HK-2 (cell line): ENCODE data around the gene NOP16.
A peak's percentile ranks its signal among the peaks of the same experiment; 100 is the strongest.

Experiments
- DNase-seq: peaks from one replicate; pipeline ENCODE4 v3.0.0-alpha.2; 2018; ENCODE audit not compliant: unreplicated experiment

The NOP16 gene

GRCh38 chr5:176386491-176386890 lies 1.9 kb downstream of the NOP16 start:
- no peak for DNase-seq

DNA sequence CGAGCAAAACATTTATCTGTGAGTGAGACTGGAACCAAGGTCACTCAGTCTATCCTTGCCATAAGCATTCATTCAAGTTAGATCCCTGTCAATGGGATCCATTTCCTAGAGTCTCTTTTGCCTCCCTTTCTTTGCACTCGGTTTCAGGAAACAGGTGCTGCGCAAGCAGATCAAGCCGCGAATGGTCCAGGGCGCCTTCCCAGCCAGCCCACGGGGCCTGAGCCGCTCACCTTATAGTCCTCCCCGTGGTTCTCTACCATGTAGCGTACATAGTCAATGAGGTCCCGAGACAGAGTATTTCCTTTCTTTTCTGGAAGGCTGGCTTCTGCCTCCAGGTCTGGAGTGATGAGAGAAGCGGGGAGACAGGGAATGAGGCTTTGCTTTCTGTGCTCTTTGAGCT lies 3.4 kb downstream of the NOP16 start:
- no peak for DNase-seq

GRCh38 chr5:176384366-176384930 lies 4.0 kb downstream of the NOP16 start:
- no peak for DNase-seq

DNA sequence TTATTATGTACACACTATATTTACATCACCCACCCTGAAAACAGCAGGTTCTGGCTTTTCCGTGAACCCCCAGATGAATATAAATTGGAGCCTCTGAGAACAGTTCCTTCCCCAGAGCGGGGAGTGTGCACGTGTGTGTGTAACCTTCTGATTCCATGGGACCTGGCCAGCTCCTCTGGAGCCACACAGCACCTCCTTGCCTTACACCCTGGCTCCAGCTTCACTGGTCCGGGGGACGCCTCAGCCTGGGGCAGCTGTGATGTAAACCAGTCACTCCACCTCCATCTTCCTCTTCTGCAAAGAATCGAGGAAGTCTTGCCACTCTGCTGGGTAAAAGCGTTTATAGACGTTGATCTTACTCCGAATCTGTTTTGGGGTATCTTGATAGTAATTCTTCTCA lies 4.4 kb downstream of the NOP16 start:
- no peak for DNase-seq

DNA sequence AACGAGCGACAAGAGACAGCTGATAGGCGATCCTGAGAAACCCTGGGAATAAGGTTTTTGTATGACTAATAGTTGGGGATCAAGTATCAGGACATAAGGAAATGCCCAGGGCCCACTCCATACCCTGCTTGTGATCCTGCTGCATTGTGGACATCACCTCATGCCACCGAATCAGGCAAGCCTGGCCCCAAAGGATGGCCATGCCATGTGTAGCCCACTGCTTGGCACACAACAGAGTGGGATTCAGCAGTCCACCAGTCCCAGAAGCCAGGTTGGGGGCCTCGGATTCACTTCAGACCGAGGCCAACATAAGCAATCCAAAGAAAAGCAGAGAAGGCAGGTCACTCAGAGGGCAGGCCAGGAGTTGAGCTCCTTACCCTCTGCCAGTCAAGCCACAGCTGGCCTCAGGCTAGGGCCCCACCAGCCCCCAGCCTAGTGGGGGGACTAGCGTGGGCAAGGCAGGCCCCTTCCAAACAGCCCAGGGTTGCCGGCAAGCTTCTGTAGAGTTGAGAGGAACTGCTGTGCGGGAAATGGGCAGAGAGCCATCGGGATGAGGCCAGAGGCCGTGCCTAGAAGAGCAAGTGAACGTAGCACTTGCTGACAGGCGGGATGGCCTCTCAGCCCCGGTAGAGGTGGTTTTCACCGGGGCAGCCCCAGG lies 5.0 kb downstream of the NOP16 start:
- DNase-seq: no peak

GRCh38 chr5:176382721-176383120 lies 5.7 kb downstream of the NOP16 start:
- no peak for DNase-seq

- DNase-seq: no peak
These were observed 6.4 kb downstream of the NOP16 start for GRCh38 chr5:176381979-176382378.

GRCh38 chr5:176381423-176381822 lies 7.0 kb downstream of the NOP16 start:
- no peak for DNase-seq

DNA sequence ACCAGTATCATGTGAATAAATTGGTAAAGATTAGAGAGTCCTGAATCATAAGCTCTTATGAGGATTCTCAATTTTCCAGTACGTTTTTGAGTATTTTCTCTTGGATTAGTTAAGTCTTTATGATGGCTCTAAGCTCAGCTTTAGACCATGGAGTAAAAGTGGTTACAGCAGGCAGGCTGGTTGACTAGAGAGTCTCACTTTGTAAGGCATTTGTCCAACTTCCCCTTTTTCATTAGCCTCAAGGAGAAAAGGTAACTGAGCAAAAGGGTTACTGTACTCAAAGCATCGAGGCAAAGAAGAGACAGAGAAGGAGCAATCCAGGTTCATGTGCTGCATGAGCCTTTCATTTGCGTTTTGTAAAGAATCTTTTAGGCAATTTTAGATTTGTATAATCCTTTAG lies 8.5 kb downstream of the NOP16 start:
- no peak for DNase-seq

GRCh38 chr5:176373100-176373818 lies 15.1 kb downstream of the NOP16 start:
- no peak for DNase-seq

DNA sequence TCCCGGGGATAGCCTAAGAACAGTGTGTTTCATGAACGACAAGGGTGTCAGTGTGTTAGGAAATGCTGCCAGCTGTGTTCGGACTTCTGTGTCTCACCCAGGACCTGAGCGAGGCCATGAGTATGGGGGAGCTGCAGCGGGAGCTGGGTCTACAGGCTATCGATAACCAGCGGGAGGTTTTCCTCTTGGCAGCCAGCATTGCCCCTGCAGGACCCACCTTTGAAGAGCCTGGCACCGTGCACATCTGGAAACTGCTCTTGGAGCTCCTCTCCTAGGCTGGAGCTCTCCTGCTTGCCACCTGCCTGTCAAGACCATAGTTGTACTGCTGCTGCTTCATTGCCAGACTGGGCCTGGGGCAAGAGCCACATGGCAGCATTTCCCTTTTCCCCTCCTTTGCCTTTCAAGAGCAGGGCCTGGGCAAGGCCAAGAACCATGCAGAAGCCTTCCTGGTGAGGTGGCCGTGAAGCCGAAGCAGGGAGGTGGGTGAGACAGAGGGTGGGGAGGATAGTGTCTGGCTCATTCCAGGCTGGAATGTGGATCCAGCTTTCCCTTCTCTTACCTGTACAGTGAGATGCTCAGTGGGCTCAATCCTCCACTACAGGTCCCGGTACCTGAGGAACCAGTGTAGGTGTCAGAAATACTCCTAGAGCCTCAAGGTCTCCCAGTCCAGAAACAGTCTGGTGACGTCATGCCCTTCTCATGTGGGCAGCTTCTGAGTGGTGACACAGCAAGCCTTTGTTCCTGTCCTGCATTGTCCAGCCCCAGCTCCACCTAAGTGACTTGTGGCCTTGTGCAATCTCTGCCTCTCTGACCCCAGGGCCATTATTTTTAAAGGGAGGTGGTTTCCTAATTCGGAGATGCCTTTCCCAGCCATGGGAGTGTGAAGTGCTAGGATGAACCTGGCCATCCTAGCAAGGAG lies 16.5 kb downstream of the NOP16 start:
- DNase-seq: no peak

DNA sequence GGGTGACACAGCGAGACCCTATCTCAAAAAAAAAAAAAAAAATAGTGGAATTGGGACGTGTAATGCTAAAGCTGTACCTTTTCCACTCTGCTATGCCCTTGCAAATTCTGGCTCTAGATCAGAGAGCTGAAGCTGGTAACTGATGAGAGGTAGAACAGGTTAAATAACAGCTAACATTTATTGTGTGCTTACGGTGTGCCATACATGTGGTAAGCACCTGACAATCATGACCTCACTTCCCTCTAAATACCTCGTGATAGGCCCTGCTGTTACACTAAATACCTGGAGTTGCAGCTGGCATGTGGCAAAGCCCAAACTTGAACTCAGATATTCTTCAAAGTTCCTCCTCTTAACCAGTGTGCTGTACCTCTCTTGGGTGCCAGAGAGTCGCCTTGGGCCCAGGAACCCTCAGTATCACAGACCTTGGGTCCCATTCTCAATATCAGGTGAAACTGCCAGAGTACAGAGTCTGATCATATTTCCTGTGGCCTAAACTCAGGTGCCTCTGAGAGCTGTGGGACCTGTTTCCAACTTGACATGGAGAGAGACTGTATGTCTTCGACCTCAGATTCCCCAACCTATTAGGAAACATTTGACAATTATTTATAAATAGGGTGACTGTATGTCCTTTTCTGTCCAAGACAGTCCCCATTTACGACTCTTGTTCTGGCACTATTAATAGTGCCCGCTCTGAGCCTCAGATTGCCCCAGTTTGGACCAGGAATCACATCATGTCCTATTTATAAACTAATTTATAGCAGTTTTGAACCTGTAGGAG lies 18.3 kb downstream of the NOP16 start:
- no peak for DNase-seq

DNA sequence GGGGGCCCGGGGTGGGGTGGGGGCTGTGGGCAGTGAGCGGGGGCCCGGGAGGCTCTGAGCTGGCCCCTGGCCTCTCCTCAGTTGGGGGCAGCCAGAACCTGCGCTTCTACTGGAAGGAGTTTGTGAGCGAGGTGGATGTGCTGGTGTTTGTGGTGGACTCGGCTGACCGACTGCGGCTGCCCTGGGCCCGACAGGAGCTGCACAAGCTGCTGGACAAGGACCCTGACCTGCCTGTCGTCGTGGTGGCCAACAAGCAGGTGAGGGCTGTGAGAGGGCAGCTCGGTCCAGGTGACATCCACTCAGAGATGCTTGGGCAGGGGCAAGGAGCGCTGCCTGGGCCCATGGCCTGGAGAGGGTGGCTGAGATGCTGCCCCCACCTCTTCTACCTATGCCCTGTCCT lies 19.7 kb downstream of the NOP16 start:
- no peak for DNase-seq

DNA sequence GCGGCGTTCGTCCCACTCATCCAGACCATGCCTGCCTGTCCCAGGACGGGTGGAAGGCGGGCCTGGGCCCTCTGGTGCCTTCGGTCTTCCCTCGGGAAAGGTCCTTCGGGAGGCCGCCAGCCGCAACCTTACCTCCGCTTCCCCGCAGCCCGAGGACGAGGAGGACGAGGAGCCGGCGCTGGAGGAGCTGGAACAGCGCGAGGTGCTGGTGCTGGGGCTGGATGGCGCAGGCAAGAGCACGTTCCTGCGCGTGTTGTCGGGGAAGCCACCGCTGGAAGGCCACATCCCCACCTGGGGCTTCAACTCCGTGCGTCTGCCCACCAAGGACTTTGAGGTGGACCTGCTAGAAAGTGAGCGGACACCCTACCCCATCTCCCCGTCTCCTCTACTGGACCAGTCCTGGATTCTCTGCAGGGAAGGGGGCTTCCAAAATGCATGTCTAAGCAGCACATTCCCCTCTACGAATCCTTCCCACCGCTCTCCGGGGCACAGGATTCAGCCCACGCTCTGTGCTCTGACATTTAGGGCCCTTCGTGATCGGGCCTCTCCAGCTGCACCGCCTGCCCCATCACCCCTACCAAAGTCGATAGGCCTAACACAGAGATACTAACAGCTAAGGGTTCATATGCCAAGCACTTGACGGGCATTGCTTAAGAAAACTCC lies 22.0 kb downstream of the NOP16 start:
- no peak for DNase-seq

DNA sequence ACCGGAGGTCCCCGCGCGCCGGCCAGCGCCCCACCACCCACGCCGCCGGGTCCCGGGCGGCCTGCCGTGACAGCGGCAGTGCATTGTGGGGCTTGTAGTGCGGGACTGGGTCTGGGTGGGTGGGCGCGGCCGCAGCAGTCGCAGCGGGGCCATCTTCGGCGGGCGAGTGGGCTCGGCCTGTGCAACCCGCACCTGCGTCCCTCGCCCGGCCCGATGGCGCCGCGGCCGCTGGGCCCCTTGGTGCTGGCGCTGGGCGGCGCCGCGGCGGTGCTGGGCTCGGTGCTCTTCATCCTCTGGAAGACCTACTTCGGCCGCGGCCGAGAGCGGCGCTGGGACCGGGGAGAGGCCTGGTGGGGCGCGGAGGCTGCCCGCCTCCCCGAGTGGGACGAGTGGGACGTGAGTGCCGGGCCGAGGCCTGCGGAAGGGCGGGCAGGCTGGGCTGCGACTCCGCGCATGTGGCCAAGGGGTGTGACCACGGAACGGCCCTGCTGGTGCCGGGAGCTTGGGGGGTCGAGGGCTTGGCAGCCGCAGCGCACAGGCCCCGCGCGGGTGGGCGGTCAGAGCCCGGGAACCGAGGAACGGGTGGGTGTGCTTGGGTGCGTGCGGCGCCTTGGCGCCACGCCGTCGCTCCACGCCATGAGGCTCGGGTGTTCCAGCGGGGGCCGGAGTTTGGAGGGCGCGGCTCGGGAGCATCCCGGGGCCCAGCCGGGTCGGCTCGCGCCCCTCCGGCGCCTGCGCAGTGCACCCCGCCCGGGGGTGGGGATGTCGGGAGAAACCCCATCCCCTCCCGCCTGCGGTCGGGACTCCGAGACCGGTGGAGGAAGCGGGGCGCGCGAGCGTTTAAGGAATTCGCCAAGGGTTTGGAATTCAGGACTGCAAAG lies 22.8 kb downstream of the NOP16 start, which contains the start of gene ARL10:
ARL10 (plus strand) TSS at position 137 of the 881 bp plus-strand sequence; CDS start at position 214, 77 bp downstream.
- DNase-seq: peak; percentile 58

DNA sequence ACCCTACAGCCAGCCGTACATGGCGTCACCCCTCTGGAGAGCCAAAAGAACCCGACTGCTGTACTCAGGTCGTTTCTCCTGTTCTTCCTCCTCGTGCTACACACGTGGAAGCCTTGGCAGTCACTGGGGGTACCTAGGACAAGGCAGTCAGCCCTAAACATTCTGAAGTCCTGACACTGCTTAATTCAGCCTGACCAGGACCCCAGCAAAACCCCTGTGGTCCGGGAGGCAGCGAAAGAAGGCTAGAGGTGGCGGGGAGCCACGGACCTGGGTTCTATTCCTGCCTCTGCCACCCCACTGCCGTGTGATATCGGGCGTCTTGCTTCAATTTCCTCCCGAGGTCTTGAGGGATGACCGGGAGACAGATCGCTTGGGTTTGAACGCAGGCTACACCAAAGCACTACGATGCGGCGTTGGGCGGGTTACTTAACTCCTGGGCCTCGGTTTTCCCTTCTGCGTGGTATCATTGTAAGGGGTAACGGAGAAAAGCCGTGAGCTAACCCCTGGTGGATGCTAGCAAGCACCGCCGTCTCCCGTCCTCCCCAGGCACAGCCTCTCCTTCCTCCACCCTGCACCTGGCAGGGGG lies 23.5 kb downstream of the NOP16 start:
- DNase-seq: no peak

GRCh38 chr5:176362233-176362490 lies 26.2 kb downstream of the NOP16 start:
- no peak for DNase-seq

DNA sequence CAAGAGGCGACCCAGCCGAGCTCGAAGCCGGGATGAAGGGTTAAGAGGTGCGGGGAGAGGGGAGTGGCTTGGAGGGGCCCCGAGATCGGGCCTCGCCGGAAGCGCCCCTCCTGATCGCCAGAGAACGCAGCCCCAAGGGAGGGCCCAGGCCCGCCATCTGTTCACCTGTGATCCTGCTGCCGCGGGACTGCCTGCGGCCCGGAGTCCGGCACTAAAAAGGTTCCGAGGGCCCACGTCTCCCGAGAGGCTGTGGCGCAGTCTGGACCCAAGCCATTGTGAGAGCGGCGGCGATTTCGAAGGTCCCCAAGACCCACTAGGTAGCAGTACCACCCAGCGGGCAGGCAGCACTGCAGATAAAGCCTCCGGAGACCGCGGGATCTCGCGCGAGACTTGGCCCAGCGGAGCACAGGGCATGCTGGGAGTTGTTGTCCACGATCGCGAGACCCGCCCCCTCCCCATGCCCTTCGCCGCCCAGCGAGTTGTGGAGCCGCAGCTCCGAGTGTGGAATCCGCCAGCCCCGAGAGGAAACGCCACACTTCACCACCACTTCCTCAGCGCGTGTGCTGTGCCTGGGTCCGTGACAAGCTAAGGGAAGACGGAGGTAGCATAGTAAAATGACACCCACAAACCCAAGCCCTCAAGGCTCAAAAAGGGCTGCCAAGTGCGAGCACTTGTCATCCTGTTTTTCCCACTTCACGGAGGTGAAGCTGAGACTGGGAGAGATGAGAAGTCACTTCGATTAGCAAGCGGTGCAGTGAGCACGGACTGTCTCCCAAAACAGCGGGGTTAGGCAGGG lies 26.8 kb downstream of the NOP16 start, which contains the start of gene KIAA1191:
KIAA1191 (minus strand) TSS at position 328 of the 796 bp plus-strand sequence. CDS start 2,256 bp downstream, outside the sequence.
- DNase-seq: peak; percentile 88
